ENCODE results near the gene TPRX1. TPM values are rescaled to one million over a fixed set of nuclear protein-coding genes. Genes with fewer than 3 reads are reported as not detected.

The TPRX1 gene
- total RNA-seq, 2 experiments from 2014 or later: not detected

GRCh38 chr19:47839913-47840312 lies 35.6 kb upstream of the TPRX1 start:
- ATAC-seq (no peak), DNase-seq (no peak)
- no peak overlapping the region for H3K27ac Mint-ChIP-seq
- no peaks in the 10 kb centered on the region for H3K4me1 Mint-ChIP-seq (ENCODE audit: low read depth)
- H3K4me3 Mint-ChIP-seq: no peak overlapping the region
- no peak for TF ChIP-seq CTCF (IDR thresholded peaks at IDR 0.05)
- no peaks in the 10 kb centered on the region for H3K36me3 Mint-ChIP-seq (ENCODE audit: low read depth)
- peaks cover 13% of the 10 kb centered on the region for H3K27me3 Mint-ChIP-seq
- ChIA-PET POLR2A (no interaction called here), CTCF (interaction anchor here (0.9 to 2.5 kb wide), 3 partner anchors 23 to 29 kb away, joined by 3 to 11 read pairs (median 6); no protein-coding TSS in a partner anchor)
- intact Hi-C loops (cut with micrococcal nuclease): no loop called here
- no peaks in the 10 kb centered on the region for H3K9me3 Mint-ChIP-seq

- intact Hi-C loops (cut with micrococcal nuclease): no loop called here
- no peaks in the 10 kb centered on the region for H3K4me1 Mint-ChIP-seq (ENCODE audit: low read depth)
- ATAC-seq (no peak), DNase-seq (no peak)
- H3K9me3 Mint-ChIP-seq: no peaks in the 10 kb centered on the region
- TF ChIP-seq CTCF (IDR thresholded peaks at IDR 0.05): no peak
- H3K27me3 Mint-ChIP-seq: peaks cover 13% of the 10 kb centered on the region
- no peaks in the 10 kb centered on the region for H3K36me3 Mint-ChIP-seq (ENCODE audit: low read depth)
- H3K27ac Mint-ChIP-seq: no peak overlapping the region
- H3K4me3 Mint-ChIP-seq: no peak overlapping the region
- ChIA-PET CTCF (interaction anchor here (0.9 to 2.5 kb wide), 3 partner anchors 24 to 29 kb away, joined by 3 to 11 read pairs (median 6); no protein-coding TSS in a partner anchor), POLR2A (no interaction called here)
Observed at GRCh38 chr19:47839411-47839810, 35.1 kb upstream of the TPRX1 start.

DNA sequence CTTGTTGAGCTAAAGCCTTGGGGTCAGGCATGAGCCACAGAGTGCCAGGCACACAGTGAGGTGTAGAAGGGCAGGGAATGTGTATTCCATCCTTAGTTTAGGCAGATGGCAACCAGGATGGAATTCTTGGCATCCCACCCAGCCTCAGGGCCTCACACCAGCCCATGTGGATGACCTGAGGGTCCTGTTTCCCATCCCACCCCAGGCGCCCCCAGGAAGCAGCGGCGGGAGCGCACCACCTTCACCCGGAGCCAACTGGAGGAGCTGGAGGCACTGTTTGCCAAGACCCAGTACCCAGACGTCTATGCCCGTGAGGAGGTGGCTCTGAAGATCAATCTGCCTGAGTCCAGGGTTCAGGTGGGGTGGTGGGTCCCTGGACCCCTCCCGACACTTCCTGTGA lies 31.7 kb upstream of the TPRX1 start:
- intact Hi-C loops (cut with micrococcal nuclease): no loop called here

DNA sequence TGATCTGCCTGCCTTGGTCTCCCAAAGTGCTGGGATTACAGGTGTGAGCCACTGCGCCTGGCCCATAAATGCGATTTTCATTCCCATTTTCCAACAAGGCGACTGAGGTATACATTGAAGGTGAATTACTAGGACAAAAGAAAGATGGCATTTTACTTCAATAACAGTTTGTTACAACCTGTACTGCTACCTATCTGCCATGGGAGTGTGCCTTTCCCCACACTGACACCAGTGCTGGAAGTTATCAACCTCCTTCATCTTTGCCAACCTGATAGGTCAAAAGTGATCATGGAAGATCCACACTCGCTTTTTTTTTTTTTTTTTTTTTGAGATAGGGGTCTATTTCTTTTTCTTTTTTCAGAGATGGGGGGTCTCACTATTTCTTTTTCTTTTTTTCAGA lies 28.4 kb upstream of the TPRX1 start:
- no peak for TF ChIP-seq CTCF (IDR thresholded peaks at IDR 0.05)
- Mint-ChIP-seq H3K27ac (no peak overlapping the region), H3K9me3 (no peaks in the 10 kb centered on the region), H3K4me3 (no peak overlapping the region), H3K36me3 (ENCODE audit: low read depth) (no peaks in the 10 kb centered on the region), H3K4me1 (ENCODE audit: low read depth) (no peaks in the 10 kb centered on the region), H3K27me3 (peaks cover 6% of the 10 kb centered on the region)
- POLR2A ChIA-PET: no interaction called here
- DNase-seq (no peak), ATAC-seq (no peak)
- intact Hi-C loops (cut with micrococcal nuclease): no loop called here
- CTCF ChIA-PET: no interaction called here

More for the DNA sequence above, 31.7 kb upstream of the TPRX1 start:
- POLR2A ChIA-PET: no interaction called here
- CTCF ChIA-PET: no interaction called here
- Mint-ChIP-seq H3K27ac (no peak overlapping the region), H3K36me3 (ENCODE audit: low read depth) (no peaks in the 10 kb centered on the region), H3K4me3 (no peak overlapping the region), H3K27me3 (peaks cover 6% of the 10 kb centered on the region), H3K4me1 (ENCODE audit: low read depth) (no peaks in the 10 kb centered on the region), H3K9me3 (no peaks in the 10 kb centered on the region)
- no peak for TF ChIP-seq CTCF (IDR thresholded peaks at IDR 0.05)
- ATAC-seq: no peak
- no peak for DNase-seq

DNA sequence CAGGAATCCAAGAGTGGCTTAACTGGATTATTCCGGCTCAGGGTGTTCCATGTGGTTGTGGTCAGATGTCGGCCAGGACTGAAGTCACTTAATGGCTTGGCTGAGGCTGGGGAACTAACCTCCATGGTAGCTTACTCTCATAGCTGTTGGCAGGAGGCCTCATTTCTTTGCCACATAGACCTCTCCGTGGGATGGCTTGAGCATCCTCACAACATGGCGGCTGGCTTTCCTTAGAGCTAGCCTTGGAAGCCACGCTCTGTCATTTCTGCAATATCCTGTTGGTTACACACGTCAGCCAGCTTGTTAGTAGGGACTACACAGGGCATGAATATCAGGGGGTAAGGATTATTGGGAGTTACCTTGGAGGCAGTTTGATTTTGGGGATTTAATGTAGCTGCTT lies 22.4 kb upstream of the TPRX1 start:
- no peak for TF ChIP-seq CTCF (IDR thresholded peaks at IDR 0.05)
- Mint-ChIP-seq H3K4me3 (no peak overlapping the region), H3K36me3 (ENCODE audit: low read depth) (no peaks in the 10 kb centered on the region), H3K4me1 (ENCODE audit: low read depth) (no peaks in the 10 kb centered on the region), H3K27ac (no peak overlapping the region), H3K9me3 (no peaks in the 10 kb centered on the region), H3K27me3 (peaks cover 6% of the 10 kb centered on the region)
- DNase-seq: no peak
- ChIA-PET CTCF (interaction anchor here (0.9 to 1.5 kb wide), 3 partner anchors 14 to 43 kb away, joined by 3 to 5 read pairs (median 4); no protein-coding TSS in a partner anchor), POLR2A (interaction anchor here (0.6 to 0.7 kb wide), 2 partner anchors 9 to 248 kb away, joined by 3 read pairs; no protein-coding TSS in a partner anchor)
- no peak for ATAC-seq
- intact Hi-C loops (cut with micrococcal nuclease): no loop called here

Measured in activated CD8-positive, alpha-beta T cell treated with anti-CD3 and anti-CD28 coated beads for 36 hours (primary cell).